Activated CD8-positive, alpha-beta memory T cell treated with anti-CD3 and anti-CD28 coated beads for 36 hours (primary cell): Measurements from ENCODE around the gene CD8B. TPM values are rescaled to one million over a fixed set of nuclear protein-coding genes. Genes with fewer than 3 reads are reported as not detected.

Experiments used
- CTCF ChIA-PET: fragments of 350-600 bp; sonication (Branson Sonifier 250); formaldehyde crosslinking; loops from one replicate; lab custom pipeline; 2021; ENCODE audit warnings: antibody characterized with exemption; lab: Charles Lee
- POLR2A ChIA-PET: fragments of 350-600 bp; sonication (Branson Sonifier 250); formaldehyde crosslinking; loops from one replicate; lab custom pipeline; 2021; ENCODE audit warnings: antibody characterized with exemption; lab: Charles Lee
- total RNA-seq, 2 experiments: library from RNA; stranded (reverse); gene quantifications; one replicate each; pipeline ENCODE4 v1.2.3, GENCODE V29; 2021

Gene CD8B
- total RNA-seq, 2 experiments from 2014 or later, result 250 to 251 TPM

DNA sequence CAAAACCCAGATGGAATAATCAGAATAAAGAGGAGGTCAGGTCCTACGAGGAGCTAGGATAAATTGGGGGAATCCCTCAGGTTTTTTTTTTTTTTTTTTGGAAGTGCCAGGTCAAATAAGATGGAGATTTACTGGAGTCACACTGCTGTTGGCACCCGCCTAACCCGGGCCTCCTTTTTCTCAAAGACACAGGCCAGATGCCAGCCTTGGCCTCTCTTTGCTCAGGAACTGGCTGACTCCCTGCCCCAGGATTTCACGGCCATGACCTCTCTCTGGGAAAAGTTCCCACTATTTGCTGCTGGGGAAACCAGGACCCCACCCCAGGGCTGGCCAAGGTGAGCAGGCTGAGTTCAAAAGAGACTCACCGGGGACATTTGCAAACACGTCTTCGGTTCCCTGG lies 73.5 kb downstream of the CD8B start:
- ChIA-PET CTCF (interaction anchor here (3.6 kb wide), 1 partner anchor 20 kb away, joined by 42 read pairs; no protein-coding TSS in a partner anchor), POLR2A (interaction anchor here (0.6 to 4.0 kb wide), 4 partner anchors 20 to 346 kb away, joined by 3 to 65 read pairs (median 4); no protein-coding TSS in a partner anchor)

- CTCF ChIA-PET, result interaction anchor here (3.6 kb wide), 1 partner anchor 20 kb away, joined by 42 read pairs; no protein-coding TSS in a partner anchor
Observed at GRCh38 chr2:86787736-86788135, 74.0 kb downstream of the CD8B start.

GRCh38 chr2:86786001-86786536 lies 75.6 kb downstream of the CD8B start:
- POLR2A ChIA-PET, result interaction anchor here (0.9 to 4.9 kb wide), 9 partner anchors 9 to 164 kb away, joined by 3 to 65 read pairs (median 5); no protein-coding TSS in a partner anchor
- CTCF ChIA-PET, result interaction anchor here (0.6 to 3.6 kb wide), 7 partner anchors 21 to 37 kb away, joined by 3 to 42 read pairs (median 3); no protein-coding TSS in a partner anchor

More at GRCh38 chr2:86787736-86788135, 74.0 kb downstream of the CD8B start:
- POLR2A ChIA-PET, result interaction anchor here (0.6 to 4.0 kb wide), 5 partner anchors 20 to 346 kb away, joined by 3 to 65 read pairs (median 3); no protein-coding TSS in a partner anchor

GRCh38 chr2:86785456-86785855 lies 76.2 kb downstream of the CD8B start:
- ChIA-PET POLR2A (interaction anchor here (1.0 to 4.9 kb wide), 6 partner anchors 10 to 39 kb away, joined by 3 to 65 read pairs (median 10); no protein-coding TSS in a partner anchor), CTCF (interaction anchor here (0.6 to 3.6 kb wide), 4 partner anchors 20 to 29 kb away, joined by 3 to 42 read pairs (median 4); no protein-coding TSS in a partner anchor)

- CTCF ChIA-PET, result interaction anchor here (1.2 to 2.6 kb wide), 2 partner anchors 24 to 42 kb away, joined by 3 to 10 read pairs; no protein-coding TSS in a partner anchor
- POLR2A ChIA-PET, result interaction anchor here (0.6 to 4.9 kb wide), 5 partner anchors 8 to 161 kb away, joined by 3 to 51 read pairs (median 6); no protein-coding TSS in a partner anchor
Observed at GRCh38 chr2:86783615-86784339, 77.9 kb downstream of the CD8B start.

DNA sequence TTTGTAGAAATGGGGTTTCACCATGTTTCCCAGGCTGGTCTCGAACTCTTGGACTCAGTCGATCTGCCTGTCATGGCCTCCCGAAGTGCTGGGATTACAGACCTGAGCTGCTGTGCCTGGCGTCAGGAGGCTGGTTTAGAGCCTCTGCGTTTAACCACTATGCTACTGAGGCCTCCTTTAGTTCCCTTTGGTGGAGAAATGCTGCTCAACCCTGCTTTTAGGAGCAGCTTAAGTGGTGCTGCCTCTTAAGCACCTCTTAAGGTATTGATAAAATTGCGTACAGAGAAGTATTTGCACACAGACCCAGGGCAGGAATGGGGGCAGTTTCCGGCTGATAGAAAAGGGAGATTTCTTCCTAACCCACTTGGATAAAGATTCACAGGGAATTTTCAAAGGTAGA lies 78.9 kb downstream of the CD8B start:
- ChIA-PET CTCF (interaction anchor here (0.5 to 2.6 kb wide), 4 partner anchors 14 to 25 kb away, joined by 3 to 10 read pairs (median 4); no protein-coding TSS in a partner anchor), POLR2A (interaction anchor here (0.6 to 4.9 kb wide), 2 partner anchors 13 to 42 kb away, joined by 3 to 51 read pairs; no protein-coding TSS in a partner anchor)

DNA sequence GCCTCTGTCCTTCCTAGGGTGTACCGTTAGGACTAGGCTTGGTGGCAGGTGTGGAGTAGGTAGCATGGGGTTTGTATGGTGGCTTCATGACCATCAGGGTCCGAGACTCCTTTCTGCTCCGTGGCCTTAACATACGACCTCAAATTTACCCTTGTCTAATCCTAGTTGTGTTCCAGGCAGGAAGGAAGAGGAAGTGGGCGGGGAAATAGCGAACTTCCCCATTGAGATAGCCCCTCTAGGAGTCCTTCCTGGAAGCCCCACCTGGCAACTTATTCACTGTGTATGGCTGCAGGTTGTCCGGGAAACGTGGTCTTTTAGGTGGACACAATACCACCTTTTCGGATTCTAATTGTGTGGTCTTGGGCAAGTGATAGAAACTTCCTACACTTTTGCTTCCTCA lies 80.3 kb downstream of the CD8B start:
- ChIA-PET CTCF (interaction anchor here (0.6 to 1.7 kb wide), 2 partner anchors 15 to 84 kb away, joined by 3 to 8 read pairs; no protein-coding TSS in a partner anchor), POLR2A (interaction anchor here (1.5 kb wide), 1 partner anchor 20 kb away, joined by 3 read pairs; no protein-coding TSS in a partner anchor)

GRCh38 chr2:86779971-86780370 lies 81.7 kb downstream of the CD8B start:
- POLR2A ChIA-PET, result no interaction called here
- CTCF ChIA-PET, result interaction anchor here (1.0 to 1.7 kb wide), 3 partner anchors 14 to 26 kb away, joined by 3 to 8 read pairs (median 3); no protein-coding TSS in a partner anchor

DNA sequence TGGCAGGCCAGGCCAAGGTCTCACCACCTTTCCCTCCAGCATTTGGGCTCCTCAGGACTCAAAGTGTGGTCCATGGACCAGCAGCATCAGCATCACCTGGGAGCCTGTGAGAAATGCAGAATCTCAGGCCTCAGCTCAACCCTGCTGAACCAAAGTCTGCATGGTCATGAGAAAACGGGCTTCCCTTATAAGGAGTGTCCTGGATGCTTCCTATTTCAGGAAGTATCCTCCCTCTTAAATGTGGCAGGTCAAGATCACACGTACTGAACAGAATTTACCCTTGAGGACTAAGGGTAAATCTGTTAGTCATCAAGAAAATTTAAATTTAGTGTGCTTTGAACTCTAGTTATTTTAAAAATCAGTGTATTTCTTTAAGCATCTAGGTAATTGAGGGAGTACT lies 82.7 kb downstream of the CD8B start:
- CTCF ChIA-PET, result interaction anchor here (0.9 kb wide), 1 partner anchor 15 kb away, joined by 3 read pairs; no protein-coding TSS in a partner anchor
- POLR2A ChIA-PET, result no interaction called here

- ChIA-PET CTCF (interaction anchor here (0.6 to 0.8 kb wide), 2 partner anchors 11 to 18 kb away, joined by 3 read pairs; no protein-coding TSS in a partner anchor), POLR2A (no interaction called here)
Observed at GRCh38 chr2:86776532-86776931, 85.2 kb downstream of the CD8B start.

GRCh38 chr2:86775338-86775737 lies 86.3 kb downstream of the CD8B start:
- POLR2A ChIA-PET, result interaction anchor here (0.7 kb wide), 1 partner anchor 9 kb away, joined by 7 read pairs; no protein-coding TSS in a partner anchor
- CTCF ChIA-PET, result interaction anchor here (0.6 to 1.2 kb wide), 2 partner anchors 10 to 546 kb away, joined by 3 to 5 read pairs; no protein-coding TSS in a partner anchor

DNA sequence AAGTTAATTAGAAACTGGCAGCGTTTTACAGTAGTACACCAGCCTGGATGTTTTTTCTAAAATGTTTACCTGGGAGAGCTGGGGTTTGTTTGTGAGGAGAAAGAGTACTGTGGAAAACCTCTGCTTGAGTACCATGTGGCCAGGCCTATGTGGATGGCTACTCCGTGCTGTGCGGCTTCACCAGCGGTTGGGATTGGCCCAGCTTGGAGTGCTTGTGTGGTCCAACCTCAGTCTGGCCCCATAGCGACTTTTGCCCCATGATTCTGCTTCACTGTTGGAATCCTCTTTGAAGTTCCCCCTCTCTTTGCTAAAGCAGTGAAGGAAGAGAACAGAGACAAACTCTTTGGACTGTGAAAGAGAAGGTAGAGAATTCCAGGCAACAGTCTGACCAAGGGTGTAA lies 86.8 kb downstream of the CD8B start:
- CTCF ChIA-PET, result interaction anchor here (0.6 to 1.2 kb wide), 2 partner anchors 10 to 545 kb away, joined by 3 to 5 read pairs; no protein-coding TSS in a partner anchor
- POLR2A ChIA-PET, result interaction anchor here (0.7 kb wide), 1 partner anchor 9 kb away, joined by 7 read pairs; no protein-coding TSS in a partner anchor

DNA sequence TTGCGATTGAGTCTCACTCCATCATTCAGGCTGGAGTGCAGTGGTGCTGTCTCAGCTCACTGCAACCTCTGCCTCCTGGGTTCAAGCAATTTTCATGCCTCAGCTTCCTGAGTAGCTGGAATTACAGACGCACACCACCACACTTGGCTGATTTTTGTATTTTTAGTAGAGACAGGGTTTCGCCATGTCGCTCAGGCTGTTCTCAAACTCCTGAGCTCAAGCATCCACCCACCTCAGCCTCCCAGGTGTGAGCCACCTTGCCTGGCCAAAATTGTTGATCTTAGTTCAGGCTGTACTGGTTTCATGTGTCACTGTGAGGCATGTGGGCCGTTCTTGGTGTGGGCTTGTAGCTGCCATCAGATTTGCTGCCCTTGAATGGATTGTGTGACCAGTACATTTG lies 89.1 kb downstream of the CD8B start:
- CTCF ChIA-PET, result no interaction called here
- POLR2A ChIA-PET, result no interaction called here

- ChIA-PET CTCF (interaction anchor here (1.1 kb wide), 1 partner anchor 18 kb away, joined by 3 read pairs; no protein-coding TSS in a partner anchor), POLR2A (no interaction called here)
Observed at GRCh38 chr2:86770816-86771301, 90.8 kb downstream of the CD8B start.

DNA sequence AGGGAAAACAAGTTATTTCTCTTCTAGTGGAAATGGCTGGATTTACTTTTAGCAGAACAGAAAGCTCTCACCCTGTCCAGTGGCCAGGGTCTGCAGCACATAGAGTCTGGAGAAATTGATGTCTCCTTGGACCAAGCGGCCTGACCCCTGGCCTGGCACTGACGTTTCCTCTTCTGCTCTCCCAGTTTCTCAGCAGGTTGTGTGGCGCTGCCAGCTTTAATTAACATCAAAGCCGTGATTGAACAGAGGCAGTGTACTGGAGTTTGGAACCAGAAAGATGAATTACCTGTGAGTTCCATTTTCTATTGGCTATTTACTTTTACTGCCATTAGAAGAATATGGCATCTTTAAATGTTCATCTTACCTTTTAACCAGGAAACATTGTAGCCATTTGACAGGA lies 91.8 kb downstream of the CD8B start:
- POLR2A ChIA-PET, result no interaction called here
- CTCF ChIA-PET, result interaction anchor here (0.6 kb wide), 1 partner anchor 45 kb away, joined by 3 read pairs; no protein-coding TSS in a partner anchor

DNA sequence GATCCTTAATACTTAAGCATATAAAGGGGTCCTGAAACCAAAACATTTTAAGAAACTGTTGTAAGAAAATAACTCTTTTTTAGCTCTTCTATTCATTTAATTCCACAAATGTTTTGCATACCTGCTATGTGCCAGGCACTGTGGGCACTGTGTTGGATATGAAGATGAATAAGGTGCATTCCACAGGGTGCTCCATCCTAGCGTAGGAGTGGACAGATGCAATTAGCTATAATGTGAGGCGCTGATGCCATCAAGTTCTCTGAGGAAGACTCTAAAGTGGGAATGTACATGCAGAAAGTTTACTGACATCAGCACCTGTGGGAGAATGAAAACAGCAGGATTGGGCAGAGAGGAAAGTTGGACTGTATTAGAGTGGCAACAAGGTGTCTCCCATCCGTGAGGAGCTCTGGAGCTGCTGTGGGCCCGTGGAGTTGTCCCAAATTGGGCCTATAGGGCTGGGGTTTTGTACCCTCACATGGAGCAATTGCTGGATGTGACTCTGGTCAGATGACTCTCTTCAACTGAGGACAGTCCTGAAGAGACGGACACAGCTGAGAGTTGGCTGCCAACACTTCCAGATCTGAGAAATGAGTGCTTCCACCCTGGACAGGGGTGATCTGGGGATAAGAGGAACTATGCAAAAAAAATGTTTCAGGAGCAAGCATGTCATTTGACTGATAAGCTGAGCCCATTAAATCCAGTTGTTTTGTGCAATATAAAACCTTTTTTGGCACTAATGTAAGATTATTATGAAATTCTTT lies 93.3 kb downstream of the CD8B start:
- CTCF ChIA-PET, result interaction anchor here (0.7 to 1.4 kb wide), 2 partner anchors 14 to 39 kb away, joined by 3 read pairs; no protein-coding TSS in a partner anchor

More for the DNA sequence above, 93.3 kb downstream of the CD8B start:
- POLR2A ChIA-PET, result no interaction called here
